H1 (cell line): ENCODE measurements around the gene CACNG4. TPM values are rescaled to one million over a fixed set of nuclear protein-coding genes. Genes with fewer than 3 reads are reported as not detected.

ENCODE experiments used
- CTCF ChIA-PET: fragments of 300-600 bp; sonication (Branson Sonifier 250); formaldehyde crosslinking; loops from one replicate; lab custom pipeline; 2021; ENCODE audit not compliant: partially characterized antibody; lab: Charles Lee
- POLR2A ChIA-PET: fragments of 300-600 bp; sonication (Branson Sonifier 250); formaldehyde crosslinking; loops from one replicate; lab custom pipeline; 2021; ENCODE audit warnings: inconsistent platforms; ENCODE audit not compliant: partially characterized antibody; lab: Charles Lee
- DNase-seq, 2 experiments: peaks; one replicate each; pipeline versions ENCODE4 v3.0.0 to v3.0.0-alpha.2; 2010 to 2022; ENCODE audit warnings: low spot score in 2 of 2, low read depth in 1 of 2, mixed read lengths in 1 of 2
- FAIRE-seq: peaks from 2 replicates; lab custom pipeline; 2011; peaks lifted over from hg19 to GRCh38; lab: Jason Lieb, UNC
- H2AFZ ChIP-seq: 2 replicates; pipeline ENCODE4 v1.8.1; 2012; ENCODE audit warnings: low read length, inconsistent platforms
- H2AK5ac ChIP-seq: 2 replicates; pipeline ENCODE4 v1.6.1; 2013; ENCODE audit warnings: low read depth, low read length
- H2BK120ac ChIP-seq: replicated peaks from 2 replicates; pipeline ENCODE3; 2013; ENCODE audit warnings: low read depth, low read length, inconsistent platforms
- H2BK12ac ChIP-seq: 2 replicates; pipeline ENCODE4 v1.6.1; 2013; ENCODE audit warnings: low read depth, low read length
- H2BK15ac ChIP-seq: 2 replicates; pipeline ENCODE4 v1.6.1; 2013; ENCODE audit warnings: low read length
- H2BK20ac ChIP-seq: 2 replicates; pipeline ENCODE4 v1.6.1; 2013; ENCODE audit warnings: low read length
- H2BK5ac ChIP-seq: 2 replicates; pipeline ENCODE4 v1.6.1; 2013; ENCODE audit warnings: low read depth, low read length
- H3K14ac ChIP-seq: 2 replicates; pipeline ENCODE4 v1.6.1; 2013; ENCODE audit warnings: inconsistent platforms; ENCODE audit not compliant: insufficient read length
- H3K18ac ChIP-seq: 2 replicates; pipeline ENCODE4 v1.6.1; 2013; ENCODE audit warnings: low read length; ENCODE audit errors: extremely low read depth
- H3K23ac ChIP-seq: 2 replicates; pipeline ENCODE4 v1.6.1; 2013; ENCODE audit warnings: inconsistent platforms; ENCODE audit not compliant: insufficient read length
- H3K23me2 ChIP-seq: 2 replicates; pipeline ENCODE4 v1.6.1; 2013; ENCODE audit warnings: low read depth, low read length
- H3K27ac ChIP-seq: 2 replicates; pipeline ENCODE4 v1.6.1; 2011; ENCODE audit warnings: low read depth, low read length, inconsistent platforms
- H3K27me3 ChIP-seq, 4 experiments: replicated peaks in 1 of 4; 1 replicate in 1 of 4; 2 replicates in 3 of 4; pipeline versions ENCODE4 v1.6.1 to v1.8.1; 2011 to 2013; ENCODE audit warnings: low read length in 3 of 4, mild to moderate bottlenecking in 3 of 4, inconsistent platforms in 2 of 4, mixed read lengths in 2 of 4, moderate library complexity in 1 of 4; ENCODE audit not compliant: control insufficient read depth in 3 of 4, insufficient read depth in 3 of 4; ENCODE audit errors: extremely low read depth in 1 of 4
- H3K36me3 ChIP-seq, 4 experiments: 2 replicates each; pipeline versions ENCODE4 v1.6.1 to v1.8.1; 2011 to 2013; ENCODE audit warnings: mild to moderate bottlenecking in 4 of 4, low read length in 3 of 4, moderate library complexity in 2 of 4, control low read depth in 1 of 4, inconsistent platforms in 1 of 4; ENCODE audit not compliant: insufficient read depth in 4 of 4, control insufficient read depth in 2 of 4
- H3K4ac ChIP-seq: replicated peaks from 2 replicates; pipeline ENCODE3; 2013; ENCODE audit warnings: low read length, low read depth, mixed read lengths, inconsistent platforms; ENCODE audit not compliant: insufficient read length
- H3K4me1 ChIP-seq, 4 experiments: replicated peaks in 1 of 4; 1 replicate in 1 of 4; 2 replicates in 3 of 4; pipeline versions ENCODE4 v1.6.1 to v1.8.1; 2011 to 2013; ENCODE audit warnings: low read length in 3 of 4, inconsistent platforms in 2 of 4, mixed read lengths in 1 of 4; ENCODE audit not compliant: insufficient read depth in 4 of 4, control insufficient read depth in 3 of 4
- H3K4me2 ChIP-seq, 2 experiments: 2 replicates each; pipeline versions ENCODE4 v1.6.1 to v1.8.1; 2011 to 2013; ENCODE audit warnings: low read depth in 2 of 2, low read length in 2 of 2, control low read depth in 1 of 2, inconsistent platforms in 1 of 2, mild to moderate bottlenecking in 1 of 2; ENCODE audit not compliant: insufficient read depth in 1 of 2
- H3K4me3 ChIP-seq, 4 experiments: fragments of 200-600, 300-600 bp in 1 of 4; sonication (generic), shearing (Covaris generic), sonication (Bioruptor Twin) in 1 of 4; 2 replicates each; pipeline versions ENCODE4 v1.5.1 to v1.8.1; 2011 to 2016; ENCODE audit warnings: low read length in 4 of 4, low read depth in 3 of 4, control low read depth in 2 of 4, inconsistent platforms in 2 of 4, mild to moderate bottlenecking in 2 of 4, mixed read lengths in 1 of 4, moderate library complexity in 1 of 4; ENCODE audit not compliant: insufficient read depth in 2 of 4; ENCODE audit errors: extremely low read depth in 1 of 4
- H3K56ac ChIP-seq: replicated peaks from 2 replicates; pipeline ENCODE3; 2013; ENCODE audit warnings: low read depth, mild to moderate bottlenecking, mixed read lengths, low read length, inconsistent platforms; ENCODE audit not compliant: insufficient read length
- H3K79me1 ChIP-seq: 2 replicates; pipeline ENCODE4 v1.6.1; 2013; ENCODE audit warnings: low read depth, low read length, control low read depth
- H3K79me2 ChIP-seq, 2 experiments: 2 replicates each; pipeline versions ENCODE4 v1.6.1 to v1.8.1; 2012 to 2013; ENCODE audit warnings: low read length in 2 of 2, mild to moderate bottlenecking in 2 of 2, inconsistent platforms in 1 of 2; ENCODE audit not compliant: insufficient read depth in 2 of 2, control insufficient read depth in 1 of 2
- H3K9ac ChIP-seq, 4 experiments: replicated peaks in 1 of 4; 1 replicate in 1 of 4; 2 replicates in 3 of 4; pipeline versions ENCODE4 v1.6.1 to v1.8.1; 2011 to 2013; ENCODE audit warnings: low read depth in 3 of 4, low read length in 3 of 4, control low read depth in 2 of 4, mild to moderate bottlenecking in 2 of 4, moderate library complexity in 2 of 4, inconsistent platforms in 1 of 4; ENCODE audit errors: extremely low read depth in 1 of 4
- H3K9me3 ChIP-seq, 2 experiments: 2 replicates each; pipeline versions ENCODE4 v1.6.1 to v1.8.1; 2012 to 2013; ENCODE audit warnings: mild to moderate bottlenecking in 2 of 2, moderate library complexity in 2 of 2, control low read depth in 1 of 2, inconsistent platforms in 1 of 2, low read depth in 1 of 2, low read length in 1 of 2, mixed read lengths in 1 of 2; ENCODE audit not compliant: insufficient read depth in 2 of 2
- H4K20me1 ChIP-seq, 2 experiments: replicated peaks in 1 of 2; 2 replicates each; pipeline versions ENCODE3 to v1.8.1; 2011 to 2013; ENCODE audit warnings: inconsistent platforms in 2 of 2, low read length in 2 of 2, mild to moderate bottlenecking in 1 of 2; ENCODE audit not compliant: insufficient read depth in 2 of 2, control insufficient read depth in 1 of 2
- H4K5ac ChIP-seq: 2 replicates; pipeline ENCODE4 v1.6.1; 2013; ENCODE audit warnings: low read length, low read depth, mixed read lengths, inconsistent platforms; ENCODE audit not compliant: insufficient read length
- H4K8ac ChIP-seq: 2 replicates; pipeline ENCODE4 v1.8.0; 2013; ENCODE audit warnings: mild to moderate bottlenecking, moderate library complexity, low read length, inconsistent platforms; ENCODE audit not compliant: insufficient read depth; ENCODE audit errors: extremely low read depth
- H4K91ac ChIP-seq: replicated peaks from 2 replicates; pipeline ENCODE3; 2013; ENCODE audit warnings: low read length, mixed read lengths, inconsistent platforms; ENCODE audit not compliant: insufficient read length
- CTBP2 ChIP-seq: IDR thresholded peaks from 2 replicates; pipeline ENCODE4 v1.7.0; 2011; ENCODE audit warnings: borderline replicate concordance, mild to moderate bottlenecking, moderate library complexity, mixed read lengths, low read length; ENCODE audit not compliant: insufficient read depth, insufficient read length
- CTCF ChIP-seq, 3 experiments: IDR thresholded peaks; 1 replicate in 2 of 3; 2 replicates in 1 of 3; pipeline versions ENCODE4 v1.5.1 to v1.6.1; 2011; ENCODE audit warnings: low read length in 3 of 3, mild to moderate bottlenecking in 3 of 3, inconsistent platforms in 2 of 3, low read depth in 1 of 3, moderate library complexity in 1 of 3; ENCODE audit not compliant: insufficient read depth in 1 of 3; ENCODE audit errors: control extremely low read depth in 1 of 3
- NRF1 ChIP-seq: IDR thresholded peaks from 2 replicates; pipeline ENCODE4 v1.6.1; 2011; ENCODE audit warnings: mild to moderate bottlenecking, low read depth, low read length, improper control_type of control experiment
- RBBP5 ChIP-seq: IDR thresholded peaks from 2 replicates; pipeline ENCODE4 v1.7.1; 2012; ENCODE audit warnings: low read depth, mild to moderate bottlenecking, inconsistent platforms, low read length, moderate library complexity, borderline replicate concordance
- RFX5 ChIP-seq: IDR thresholded peaks from 2 replicates; pipeline ENCODE4 v1.6.1; 2011; ENCODE audit warnings: low read depth, low read length, improper control_type of control experiment, borderline replicate concordance
- SIRT6 ChIP-seq: IDR thresholded peaks from one replicate; pipeline ENCODE4 v1.7.1; 2012; ENCODE audit warnings: low read length, inconsistent platforms
- YY1 ChIP-seq: IDR thresholded peaks from 2 replicates; pipeline ENCODE4 v1.6.1; 2011; ENCODE audit warnings: low read depth, mild to moderate bottlenecking, low read length
- ZNF274 ChIP-seq: IDR thresholded peaks from 2 replicates; pipeline ENCODE4 v1.7.0; 2012; ENCODE audit warnings: low read length, borderline replicate concordance; ENCODE audit errors: extremely low read depth
- WGBS, 2 experiments: shearing (Covaris generic) in 1 of 2; methylation state at CpG; one replicate each; pipeline versions ENCODE4 v1.1.6 to v1.1.7; 2013 to 2015; ENCODE audit warnings: low lambda C conversion rate in 2 of 2, mixed read lengths in 2 of 2, inconsistent platforms in 1 of 2, low coverage in 1 of 2, missing lambda C conversion rate in 1 of 2; ENCODE audit not compliant: insufficient replicate concordance in 2 of 2, insufficient coverage in 1 of 2, insufficient read length in 1 of 2; ENCODE audit errors: extremely low coverage in 1 of 2, missing lambda C conversion rate in 1 of 2; 5-methylcytosine and 5-hydroxymethylcytosine counted together
- polyA plus RNA-seq, 7 experiments: library from polyadenylated mRNA; depleted of rRNA in 3 of 7; stranded (reverse) in 5 of 7; unstranded in 2 of 7; fragments of >200 nt in 5 of 7; fragments of 200-250 nt in 2 of 7; gene quantifications; 1 replicate in 5 of 7; 2 replicates in 1 of 7; 4 replicates in 1 of 7; pipeline versions ENCODE4 v1.2.1 to v1.2.3, GENCODE V29; 2011 to 2013; ENCODE audit warnings: missing spikeins in 2 of 7, mixed read lengths in 2 of 7
- total RNA-seq: library from RNA; stranded (reverse); fragmentation: NEBNext Ultra II Directional; extraction: Animal tissue kit (Norgen Biotek cat#: 25700); gene quantifications from 2 replicates; pipeline ENCODE4 v1.2.1, GENCODE V29; 2021

CACNG4 gene
- total and polyA plus RNA-seq, 2 of the 8 experiments (the other 6 are each of a cell fraction or from before 2014, with no cell fraction given), result 3.6 to 5.6 TPM

- ChIA-PET POLR2A (no interaction called here), CTCF (interaction anchor here (0.8 to 1.9 kb wide), 5 partner anchors 9 to 191 kb away, joined by 3 to 11 read pairs (median 4); no protein-coding TSS in a partner anchor)
- FAIRE-seq (no peak), DNase-seq (no peak)
- Histone ChIP-seq H2BK15ac (no peak overlapping the region), H2BK5ac (no peak overlapping the region), H4K91ac (no peak overlapping the region), H2BK120ac (no peak overlapping the region), H4K5ac (no peak overlapping the region), H3K27me3 (no peaks in the 10 kb centered on the region), H2BK12ac (no peak overlapping the region), H3K23me2 (no peaks in the 10 kb centered on the region; the same call in 1 of the 2 replicates), H4K20me1 (peaks cover 0 to 2% of the 10 kb centered on the region in 2 experiments), H3K27ac (no peak overlapping the region), H3K18ac (no peak overlapping the region), H2AFZ (no peak overlapping the region), H2AK5ac (no peak overlapping the region), H4K8ac (no peak overlapping the region), H3K4me1 (no peaks in the 10 kb centered on the region), H3K79me1 (no peaks in the 10 kb centered on the region), H3K23ac (no peak overlapping the region), H3K4ac (no peak overlapping the region), H3K79me2 (no peaks in the 10 kb centered on the region), H3K9me3 (no peaks in the 10 kb centered on the region; a peak in 1 of 4 replicates), H3K36me3 (no peaks in the 10 kb centered on the region), H2BK20ac (no peak overlapping the region), H3K9ac (no peak overlapping the region), H3K4me3 (no peak overlapping the region), H3K14ac (no peak overlapping the region), H3K4me2 (no peak overlapping the region), H3K56ac (no peak overlapping the region)
- 87% methylated on average over 7 of the region's 12 CpGs; no CpG with 5 or more reads in 1 of the 2 experiments for WGBS, 2 experiments
- no peak for TF ChIP-seq NRF1
- no peak for TF ChIP-seq CTCF (IDR thresholded peaks at IDR 0.05; ENCODE audit: control extremely low read depth in 1 of 3, insufficient read depth in 1 of 3, low read depth in 1 of 3, low read length in 3 of 3)
- no peak for TF ChIP-seq RBBP5
- no peak for TF ChIP-seq CTBP2
- TF ChIP-seq YY1, result no peak
- no peak for TF ChIP-seq RFX5
- TF ChIP-seq SIRT6, result no peak
- no peak for TF ChIP-seq ZNF274
Observed at GRCh38 chr17:66918896-66919295, 45.6 kb upstream of the CACNG4 start.
